NCI-H1417 (cell line): Measurements from ENCODE around the gene TNFAIP3.
"Not testable (repeated sequence)": the region's sequence is repeated elsewhere in the genome, so short reads cannot be mapped to it uniquely, and the experiment has no call there.

Experiments
- DNase-seq, 3 experiments: peaks; one replicate each; lab custom pipeline; 2025; lab: John Stamatoyannopoulos, UW

The TNFAIP3 gene

DNA sequence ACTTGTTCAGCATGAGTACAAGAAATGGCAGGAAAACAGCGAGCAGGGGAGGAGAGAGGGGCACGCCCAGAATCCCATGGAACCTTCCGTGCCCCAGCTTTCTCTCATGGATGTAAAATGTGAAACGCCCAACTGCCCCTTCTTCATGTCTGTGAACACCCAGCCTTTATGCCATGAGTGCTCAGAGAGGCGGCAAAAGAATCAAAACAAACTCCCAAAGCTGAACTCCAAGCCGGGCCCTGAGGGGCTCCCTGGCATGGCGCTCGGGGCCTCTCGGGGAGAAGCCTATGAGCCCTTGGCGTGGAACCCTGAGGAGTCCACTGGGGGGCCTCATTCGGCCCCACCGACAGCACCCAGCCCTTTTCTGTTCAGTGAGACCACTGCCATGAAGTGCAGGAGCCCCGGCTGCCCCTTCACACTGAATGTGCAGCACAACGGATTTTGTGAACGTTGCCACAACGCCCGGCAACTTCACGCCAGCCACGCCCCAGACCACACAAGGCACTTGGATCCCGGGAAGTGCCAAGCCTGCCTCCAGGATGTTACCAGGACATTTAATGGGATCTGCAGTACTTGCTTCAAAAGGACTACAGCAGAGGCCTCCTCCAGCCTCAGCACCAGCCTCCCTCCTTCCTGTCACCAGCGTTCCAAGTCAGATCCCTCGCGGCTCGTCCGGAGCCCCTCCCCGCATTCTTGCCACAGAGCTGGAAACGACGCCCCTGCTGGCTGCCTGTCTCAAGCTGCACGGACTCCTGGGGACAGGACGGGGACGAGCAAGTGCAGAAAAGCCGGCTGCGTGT lies 11.6 kb downstream of the TNFAIP3 start:
- DNase-seq, result no peak

DNA sequence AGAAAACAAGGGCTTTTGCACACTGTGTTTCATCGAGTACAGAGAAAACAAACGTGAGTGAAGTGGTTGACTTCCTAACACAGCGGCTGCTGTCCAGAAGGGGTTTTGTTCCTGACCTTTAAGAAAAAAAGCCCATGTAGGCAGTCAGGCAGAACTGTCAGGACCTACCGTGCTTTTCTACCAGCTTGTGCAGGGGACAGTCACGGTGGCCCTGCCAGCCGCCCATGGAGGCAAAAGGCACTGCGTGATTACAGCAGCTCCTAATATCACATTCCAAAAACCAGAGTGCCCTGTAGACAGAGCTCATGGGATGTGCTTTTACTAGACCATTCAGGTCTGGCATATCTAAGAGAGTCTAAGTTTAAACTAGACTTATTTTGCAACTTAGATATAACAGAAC lies 12.2 kb downstream of the TNFAIP3 start:
- DNase-seq, result no peak

DNA sequence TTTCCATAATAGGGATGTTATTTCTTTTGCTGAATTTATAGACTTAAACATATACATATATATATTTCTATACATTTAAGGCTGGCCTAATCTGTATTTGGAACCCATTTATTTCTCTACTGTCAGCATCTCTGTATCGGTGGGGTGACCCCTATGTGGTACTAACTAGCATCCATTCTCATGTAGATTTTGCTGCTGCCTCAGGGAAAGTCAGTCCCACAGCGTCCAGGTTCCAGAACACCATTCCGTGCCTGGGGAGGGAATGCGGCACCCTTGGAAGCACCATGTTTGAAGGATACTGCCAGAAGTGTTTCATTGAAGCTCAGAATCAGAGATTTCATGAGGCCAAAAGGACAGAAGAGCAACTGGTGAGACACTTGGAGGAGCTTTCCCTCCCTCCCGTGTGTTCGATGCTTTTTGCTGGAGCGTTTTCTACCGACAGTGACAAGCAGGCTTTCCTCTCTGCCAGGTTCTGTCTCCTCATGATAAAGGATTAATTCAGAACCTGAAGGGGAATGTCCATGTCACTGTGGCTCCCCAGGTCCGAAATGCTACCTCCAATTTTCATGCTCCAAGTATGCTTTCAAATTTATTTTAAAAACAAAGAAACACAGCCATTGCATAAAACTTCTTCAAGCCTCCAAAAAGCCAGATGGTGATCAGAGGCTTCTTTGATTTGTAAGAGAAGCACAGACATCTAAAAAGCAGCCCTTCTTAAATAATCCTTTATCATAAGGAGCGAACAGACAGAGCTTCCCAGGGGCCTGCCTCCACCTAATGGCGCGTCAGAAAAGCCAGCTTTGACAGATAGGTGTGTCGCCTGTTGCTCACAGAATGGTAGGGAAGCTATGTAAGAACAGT lies 13.1 kb downstream of the TNFAIP3 start:
- DNase-seq, result no peak

DNA sequence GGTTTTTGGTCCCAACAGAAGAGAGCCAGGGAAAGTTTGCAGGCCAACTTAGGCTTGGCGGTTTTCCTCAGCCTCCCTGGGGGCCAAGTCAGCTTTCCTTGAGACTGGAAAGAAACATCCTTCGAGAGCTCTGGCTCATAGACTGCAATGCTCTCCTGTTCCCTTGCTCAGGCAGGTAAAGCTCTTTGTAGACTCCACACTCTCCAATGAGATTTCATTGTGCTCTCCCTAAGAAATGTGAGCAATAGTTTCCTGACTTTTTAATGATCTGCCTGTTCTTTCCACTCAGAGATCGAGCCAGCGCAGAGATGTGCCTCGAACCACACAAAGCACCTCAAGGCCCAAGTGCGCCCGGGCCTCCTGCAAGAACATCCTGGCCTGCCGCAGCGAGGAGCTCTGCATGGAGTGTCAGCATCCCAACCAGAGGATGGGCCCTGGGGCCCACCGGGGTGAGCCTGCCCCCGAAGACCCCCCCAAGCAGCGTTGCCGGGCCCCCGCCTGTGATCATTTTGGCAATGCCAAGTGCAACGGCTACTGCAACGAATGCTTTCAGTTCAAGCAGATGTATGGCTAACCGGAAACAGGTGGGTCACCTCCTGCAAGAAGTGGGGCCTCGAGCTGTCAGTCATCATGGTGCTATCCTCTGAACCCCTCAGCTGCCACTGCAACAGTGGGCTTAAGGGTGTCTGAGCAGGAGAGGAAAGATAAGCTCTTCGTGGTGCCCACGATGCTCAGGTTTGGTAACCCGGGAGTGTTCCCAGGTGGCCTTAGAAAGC lies 13.9 kb downstream of the TNFAIP3 start:
- DNase-seq, result no peak

DNA sequence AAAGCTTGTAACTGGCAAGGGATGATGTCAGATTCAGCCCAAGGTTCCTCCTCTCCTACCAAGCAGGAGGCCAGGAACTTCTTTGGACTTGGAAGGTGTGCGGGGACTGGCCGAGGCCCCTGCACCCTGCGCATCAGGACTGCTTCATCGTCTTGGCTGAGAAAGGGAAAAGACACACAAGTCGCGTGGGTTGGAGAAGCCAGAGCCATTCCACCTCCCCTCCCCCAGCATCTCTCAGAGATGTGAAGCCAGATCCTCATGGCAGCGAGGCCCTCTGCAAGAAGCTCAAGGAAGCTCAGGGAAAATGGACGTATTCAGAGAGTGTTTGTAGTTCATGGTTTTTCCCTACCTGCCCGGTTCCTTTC lies 14.4 kb downstream of the TNFAIP3 start:
- no peak for DNase-seq

DNA sequence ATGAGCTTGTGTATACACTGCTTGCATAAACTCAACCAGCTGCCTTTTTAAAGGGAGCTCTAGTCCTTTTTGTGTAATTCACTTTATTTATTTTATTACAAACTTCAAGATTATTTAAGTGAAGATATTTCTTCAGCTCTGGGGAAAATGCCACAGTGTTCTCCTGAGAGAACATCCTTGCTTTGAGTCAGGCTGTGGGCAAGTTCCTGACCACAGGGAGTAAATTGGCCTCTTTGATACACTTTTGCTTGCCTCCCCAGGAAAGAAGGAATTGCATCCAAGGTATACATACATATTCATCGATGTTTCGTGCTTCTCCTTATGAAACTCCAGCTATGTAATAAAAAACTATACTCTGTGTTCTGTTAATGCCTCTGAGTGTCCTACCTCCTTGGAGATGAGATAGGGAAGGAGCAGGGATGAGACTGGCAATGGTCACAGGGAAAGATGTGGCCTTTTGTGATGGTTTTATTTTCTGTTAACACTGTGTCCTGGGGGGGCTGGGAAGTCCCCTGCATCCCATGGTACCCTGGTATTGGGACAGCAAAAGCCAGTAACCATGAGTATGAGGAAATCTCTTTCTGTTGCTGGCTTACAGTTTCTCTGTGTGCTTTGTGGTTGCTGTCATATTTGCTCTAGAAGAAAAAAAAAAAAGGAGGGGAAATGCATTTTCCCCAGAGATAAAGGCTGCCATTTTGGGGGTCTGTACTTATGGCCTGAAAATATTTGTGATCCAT lies 15.3 kb downstream of the TNFAIP3 start:
- no peak for DNase-seq

DNA sequence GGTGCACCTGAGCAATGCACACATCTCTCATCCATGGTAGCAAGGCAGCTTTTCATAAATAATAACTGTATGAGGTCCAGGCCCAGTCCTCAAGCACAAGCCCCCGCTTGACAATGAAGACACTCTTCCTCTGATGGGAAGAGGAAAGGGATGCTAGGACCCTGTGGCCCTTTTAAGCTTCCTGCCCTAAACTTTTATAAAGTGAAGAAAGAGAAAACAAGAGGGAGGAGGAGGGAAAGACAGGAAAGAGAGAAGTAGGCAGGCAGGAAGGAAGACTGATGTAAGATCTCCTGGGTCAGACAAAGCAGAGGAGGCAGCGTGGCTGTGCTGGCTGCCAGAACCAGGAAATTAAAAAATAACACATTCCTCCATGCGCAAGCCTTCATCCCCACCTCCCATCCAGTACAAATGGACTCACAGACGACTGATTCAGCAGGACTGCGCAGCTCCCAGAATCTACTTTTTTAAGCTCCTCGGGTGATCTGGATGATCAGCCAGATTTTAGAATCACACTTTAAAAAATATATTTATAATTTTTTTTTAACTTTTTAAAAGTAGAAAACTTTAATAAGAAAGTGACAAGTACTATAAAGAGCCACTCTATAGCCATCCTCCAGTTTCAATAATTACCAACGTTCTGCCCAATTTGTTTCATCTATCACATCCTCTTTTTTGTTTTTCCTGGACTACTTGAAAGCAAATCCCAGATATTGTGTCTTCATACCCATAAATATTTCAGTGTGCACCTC lies 16.5 kb downstream of the TNFAIP3 start:
- no peak for DNase-seq

DNA sequence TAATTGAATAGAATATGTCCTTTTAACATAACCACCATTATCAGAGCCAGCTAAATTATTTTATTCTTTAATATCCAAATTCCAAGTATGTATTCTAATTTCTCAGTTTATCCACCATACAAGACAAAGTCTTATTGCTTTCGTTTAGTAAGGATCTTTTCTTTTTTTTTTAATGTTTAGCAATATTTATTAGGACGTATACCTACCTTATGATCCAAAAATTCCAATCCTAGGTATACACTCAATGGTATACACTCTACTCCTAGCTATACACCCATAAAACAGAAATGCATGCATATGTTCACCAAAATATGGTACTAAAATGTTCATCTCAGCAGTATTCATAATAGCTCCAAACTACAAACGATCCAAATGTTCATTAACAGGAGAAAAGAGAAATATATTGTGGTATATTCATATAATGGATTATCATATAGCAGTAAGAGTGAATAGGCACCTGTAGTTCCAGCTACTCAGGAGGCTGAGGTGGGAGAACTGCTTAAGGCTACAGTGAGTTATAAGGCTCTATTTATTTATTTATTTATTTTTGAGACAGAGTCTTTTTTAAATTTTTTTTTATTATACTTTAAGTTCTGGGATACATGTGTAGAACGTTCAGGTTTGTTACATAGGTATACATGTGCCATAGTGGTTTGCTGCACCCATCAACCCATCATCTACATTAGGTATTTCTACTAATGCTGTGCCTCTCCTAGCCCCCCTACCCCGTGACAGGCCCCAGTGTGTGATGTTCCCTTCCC lies 17.3 kb downstream of the TNFAIP3 start:
- no peak for DNase-seq

DNA sequence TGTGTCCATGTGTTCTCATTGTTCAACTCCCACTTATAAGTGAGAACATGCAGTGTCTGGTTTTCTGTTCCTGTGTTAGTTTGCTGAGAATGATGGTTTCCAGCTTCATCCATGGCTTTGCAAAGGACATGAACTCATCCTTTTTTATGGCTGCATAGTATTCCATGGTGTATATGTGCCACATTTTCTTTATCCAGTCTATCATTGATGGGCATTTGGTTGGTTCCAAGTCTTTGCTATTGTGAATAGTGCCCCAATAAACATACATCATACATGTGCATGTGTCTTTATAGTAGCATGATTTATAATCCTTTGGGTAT lies 17.8 kb downstream of the TNFAIP3 start:
- DNase-seq, result not testable (repeated sequence)

DNA sequence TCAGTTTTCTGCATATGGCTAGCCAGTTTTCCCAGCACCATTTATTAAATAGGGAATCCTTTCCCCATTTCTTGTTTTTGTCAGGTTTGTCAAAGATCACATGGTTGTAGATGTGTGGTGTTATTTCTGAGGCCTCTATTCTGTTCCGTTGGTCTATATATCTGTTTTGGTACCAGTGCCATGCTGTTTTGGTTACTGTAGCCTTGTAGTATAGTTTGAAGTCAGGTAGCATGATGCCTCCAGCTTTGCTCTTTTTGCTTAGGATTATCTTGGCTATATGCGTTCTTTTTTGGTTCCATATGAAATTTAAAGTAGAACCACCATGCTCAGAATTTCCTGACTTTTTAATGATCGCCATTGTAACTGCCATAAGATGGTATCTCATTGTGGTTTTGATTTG lies 19.2 kb downstream of the TNFAIP3 start:
- DNase-seq, result not testable (repeated sequence)

DNA sequence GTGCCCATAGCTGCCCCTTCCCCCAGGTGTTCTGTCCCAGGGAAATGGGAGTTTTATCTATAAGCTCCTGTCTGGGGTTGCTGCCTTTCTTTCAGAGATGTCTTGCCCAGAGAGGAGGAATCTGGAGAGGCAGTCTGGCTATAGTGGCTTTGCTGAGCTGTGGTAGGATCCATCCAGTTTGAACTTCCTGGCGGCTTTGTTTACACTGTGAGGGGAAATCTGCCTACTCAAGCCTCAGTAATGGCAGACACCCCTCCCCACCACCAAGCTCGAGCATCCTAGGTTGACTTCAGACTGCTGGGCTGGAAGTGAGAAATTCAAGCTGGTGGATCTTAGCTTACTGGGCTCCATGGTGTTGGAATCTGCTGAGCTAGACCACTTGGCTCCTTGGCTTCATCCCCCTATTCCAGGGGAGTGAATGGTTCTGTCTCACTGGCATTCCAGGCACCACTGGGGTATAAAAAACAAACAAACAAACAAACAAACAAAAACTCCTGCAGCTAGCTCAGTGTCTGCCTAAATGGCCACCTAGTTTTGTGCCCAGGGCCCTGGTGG lies 24.0 kb downstream of the TNFAIP3 start:
- DNase-seq, result no peak

DNA sequence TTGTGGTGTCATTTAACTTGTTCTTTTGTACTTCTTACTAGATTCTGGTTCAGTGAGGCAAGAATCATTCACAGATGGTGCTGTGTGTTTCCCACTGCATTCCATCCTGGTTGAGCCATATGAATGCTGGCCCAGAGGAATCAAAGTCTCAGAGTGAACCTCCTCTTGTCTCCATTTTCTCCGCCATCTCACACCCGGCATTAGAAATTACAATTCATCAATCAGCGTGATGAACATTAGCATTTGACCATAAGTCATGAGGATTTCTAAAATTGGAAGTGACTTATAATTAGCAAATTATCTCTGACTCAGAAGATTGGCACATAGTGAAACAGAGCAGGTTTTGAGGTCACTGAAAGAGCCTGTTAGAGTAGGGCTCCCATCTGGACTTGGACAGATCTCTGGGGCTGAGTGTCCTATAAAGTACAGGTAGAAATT lies 25.2 kb downstream of the TNFAIP3 start:
- no peak for DNase-seq

DNA sequence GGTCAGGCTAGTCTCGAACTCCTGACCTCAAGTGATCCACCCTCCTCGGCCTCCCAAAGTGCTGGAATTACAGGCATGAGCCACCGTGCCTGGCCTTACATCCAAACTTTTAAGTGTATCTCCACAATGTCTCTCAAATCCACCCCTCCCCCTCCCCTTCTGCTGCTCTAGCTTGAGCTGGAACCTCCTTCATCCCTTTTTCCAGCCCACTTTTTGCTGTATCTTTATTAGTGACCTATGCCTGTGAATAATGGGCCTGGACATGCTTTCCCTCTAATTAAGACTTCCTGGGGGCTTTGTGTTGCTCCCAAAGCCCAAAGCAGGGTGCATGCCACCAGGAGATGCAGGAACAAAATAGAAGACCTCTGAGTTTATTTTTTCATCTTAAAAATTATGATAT lies 26.1 kb downstream of the TNFAIP3 start:
- DNase-seq, result no peak

DNA sequence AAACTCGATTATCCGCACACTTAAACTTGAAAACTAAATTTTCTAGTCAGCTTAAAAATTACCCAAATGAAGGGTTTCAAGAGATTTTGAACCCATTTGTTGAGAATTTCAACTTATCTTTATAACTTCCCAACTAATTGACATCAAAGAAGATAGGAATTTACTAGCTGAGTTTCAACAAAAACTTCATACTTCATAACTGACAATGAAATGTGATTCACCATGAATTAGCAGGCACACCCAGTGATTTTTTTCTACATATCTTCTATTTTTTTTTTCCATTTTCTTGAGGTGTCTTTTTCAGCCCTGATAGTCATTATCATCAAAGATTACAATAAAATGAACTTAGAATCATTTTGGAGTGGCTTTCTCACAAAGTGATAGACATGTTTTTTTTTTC lies 26.7 kb downstream of the TNFAIP3 start:
- no peak for DNase-seq

DNA sequence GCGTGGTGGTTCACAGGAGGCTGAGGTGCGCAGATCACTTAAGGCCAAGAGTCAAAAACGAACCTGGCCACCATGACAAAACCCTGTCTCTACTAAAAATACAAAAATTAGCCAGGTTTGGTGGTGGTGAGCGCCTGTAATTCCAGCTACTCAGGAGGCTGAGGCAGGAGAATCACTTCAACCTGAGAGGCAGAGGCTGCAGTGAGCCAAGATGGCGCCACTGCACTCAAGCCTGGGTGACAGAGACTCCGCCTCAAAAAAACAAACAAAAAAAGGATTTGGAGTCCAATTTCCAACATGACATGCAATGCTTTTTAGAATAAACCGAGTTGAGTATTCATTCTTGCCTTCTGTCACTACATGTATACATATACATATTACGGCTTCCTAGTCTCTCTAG lies 27.3 kb downstream of the TNFAIP3 start:
- DNase-seq, result not testable (repeated sequence)

DNA sequence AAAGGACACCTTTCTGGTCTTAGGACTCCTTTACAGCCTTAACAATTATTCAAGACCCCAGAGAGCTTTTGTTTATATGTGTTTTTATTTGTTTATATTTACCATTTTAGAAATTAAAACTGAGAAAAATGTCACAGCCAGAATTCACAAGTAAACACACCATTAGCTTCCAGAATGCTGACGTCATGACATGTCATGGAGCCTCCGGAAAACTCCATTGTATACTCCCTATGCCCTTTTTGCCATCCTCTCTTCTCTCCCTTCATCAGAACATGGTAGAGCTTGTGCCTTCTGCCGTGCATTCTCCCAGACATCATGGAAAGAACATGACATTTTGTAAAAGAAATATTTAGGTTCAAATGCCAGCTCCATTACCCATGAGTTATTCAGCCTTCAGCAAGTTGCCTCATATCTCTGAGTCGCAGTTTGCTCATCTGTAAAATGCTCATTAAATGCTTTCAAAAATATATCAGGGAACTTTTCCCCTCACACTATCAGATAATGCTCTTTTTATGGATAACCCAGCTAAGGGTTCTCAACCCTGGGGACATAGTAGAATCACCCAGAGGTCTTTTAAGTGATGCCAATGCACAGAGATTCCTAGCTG lies 27.8 kb downstream of the TNFAIP3 start:
- DNase-seq, result no peak

DNA sequence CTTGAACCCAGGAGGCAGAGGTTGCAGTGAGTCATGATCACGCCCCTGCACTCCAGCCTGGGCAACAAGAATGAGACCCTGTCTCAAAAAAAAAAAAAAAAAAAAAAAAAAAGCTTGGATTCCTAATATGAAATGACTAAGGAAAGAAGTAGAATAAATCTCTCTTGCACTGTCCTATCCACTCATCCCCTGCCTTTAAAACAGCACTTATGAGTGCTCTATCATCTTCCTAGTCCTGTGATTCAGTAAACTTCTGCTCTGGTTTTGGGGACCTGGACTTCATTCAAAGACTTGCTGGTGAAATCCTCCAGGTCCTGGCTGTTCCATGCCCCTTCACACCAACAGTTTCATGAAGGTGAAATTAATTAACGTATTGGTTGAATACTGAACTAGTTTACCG lies 29.6 kb downstream of the TNFAIP3 start:
- no peak for DNase-seq

DNA sequence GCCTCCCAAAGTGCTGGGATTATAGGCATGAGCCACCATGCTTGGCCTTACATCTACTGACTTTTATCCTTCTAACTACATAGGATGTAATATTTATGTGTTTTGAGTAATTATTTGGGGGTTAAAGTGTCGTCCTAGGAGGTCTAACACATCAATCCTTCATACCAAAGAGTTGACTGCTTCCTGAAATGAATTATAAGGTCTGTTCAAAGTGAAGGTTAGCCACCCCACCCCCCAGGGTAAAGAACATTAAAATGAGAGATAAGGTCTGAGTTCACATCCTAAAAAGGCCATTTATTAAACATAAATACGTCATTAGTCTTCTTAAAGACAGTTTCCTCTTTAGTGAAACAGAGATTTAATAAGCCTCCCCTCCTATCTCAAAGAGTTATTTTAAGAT lies 33.8 kb downstream of the TNFAIP3 start:
- DNase-seq, result no peak

DNA sequence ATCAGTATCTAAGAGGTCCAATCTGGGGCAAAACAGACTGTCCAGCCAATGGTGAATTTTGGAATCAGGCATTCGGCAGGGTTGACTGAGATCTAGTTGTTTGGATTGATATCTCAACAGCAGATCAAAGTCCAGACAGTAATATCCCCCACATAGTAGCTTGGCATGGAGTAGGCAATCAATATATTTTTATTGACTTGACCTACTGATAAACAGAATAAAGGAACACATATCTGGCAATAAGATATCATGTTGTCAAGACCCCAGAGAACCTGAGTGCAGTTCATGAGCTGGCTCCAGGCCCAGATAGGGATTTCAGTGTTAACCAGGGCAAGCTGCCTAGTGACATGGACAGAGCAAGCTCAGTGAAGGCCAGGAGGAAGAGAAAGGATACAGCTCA lies 34.4 kb downstream of the TNFAIP3 start:
- DNase-seq, result no peak

DNA sequence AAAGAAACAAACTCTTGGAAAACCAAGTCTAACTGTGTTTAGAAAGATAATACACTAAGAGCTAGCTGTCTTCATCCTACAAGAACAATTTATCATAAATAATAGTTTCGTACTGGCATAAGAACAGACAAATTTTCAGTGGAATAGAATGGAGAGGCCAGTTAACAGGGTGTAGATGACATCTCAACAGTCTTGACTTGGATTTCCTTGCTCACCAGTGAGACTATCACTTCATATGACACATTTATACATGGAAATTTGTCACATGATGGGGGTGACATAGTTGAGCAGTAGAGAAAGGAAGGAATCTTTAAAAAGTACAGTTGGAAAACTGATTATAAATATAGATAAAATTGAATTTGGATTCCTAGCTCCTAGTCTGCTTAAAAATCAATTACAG lies 35.6 kb downstream of the TNFAIP3 start:
- no peak for DNase-seq
